SW 1271 (cell line): ENCODE results near the gene PDE3A.

Experiments
- DNase-seq, 2 experiments: peaks; one replicate each; lab custom pipeline; 2025; lab: John Stamatoyannopoulos, UW

Gene PDE3A

GRCh38 chr12:20494851-20495250 is 126.5 kb downstream of the PDE3A start:
- no peak for DNase-seq

GRCh38 chr12:20495997-20496396 is 127.7 kb downstream of the PDE3A start:
- DNase-seq = no peak

GRCh38 chr12:20497707-20498106 is 129.4 kb downstream of the PDE3A start:
- no peak for DNase-seq

DNA sequence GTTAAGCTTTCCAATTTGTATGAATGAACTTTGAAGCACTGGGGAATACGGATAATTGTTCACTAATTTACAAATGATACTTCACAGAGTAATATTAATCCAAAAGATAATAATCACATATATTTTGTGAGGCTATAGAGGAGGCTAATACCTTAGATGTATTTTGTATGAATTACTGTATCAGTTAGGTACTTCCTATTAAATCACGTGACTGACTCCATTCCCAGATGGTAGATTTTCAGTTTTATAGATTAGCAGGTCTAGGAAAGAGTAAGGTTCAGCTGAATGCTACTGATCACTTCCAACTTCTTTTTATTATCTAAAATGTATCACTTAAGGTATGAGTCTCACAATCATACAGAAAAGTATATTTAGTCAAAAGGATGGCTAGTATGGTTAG is 133.6 kb downstream of the PDE3A start:
- DNase-seq = no peak

DNA sequence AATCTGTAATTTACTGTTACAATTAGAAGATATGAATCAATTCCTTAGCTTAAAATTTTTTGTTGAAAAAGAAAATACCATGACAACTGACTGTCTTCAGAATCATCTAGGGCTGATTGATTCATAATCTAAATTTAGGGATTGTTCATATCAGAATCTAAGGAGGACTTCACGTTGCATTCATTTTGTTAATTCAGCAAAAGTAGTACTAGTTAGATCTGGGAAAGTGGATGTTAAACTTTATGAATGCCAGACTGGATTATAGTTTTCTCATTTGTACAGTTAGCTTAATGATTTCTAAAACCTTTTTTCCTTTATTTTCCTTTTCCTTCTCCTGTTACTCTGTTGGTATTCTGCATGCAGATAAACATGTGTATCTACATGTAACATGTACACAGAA is 135.5 kb downstream of the PDE3A start:
- no peak for DNase-seq

GRCh38 chr12:20505056-20505455 is 136.7 kb downstream of the PDE3A start:
- DNase-seq = no peak

DNA sequence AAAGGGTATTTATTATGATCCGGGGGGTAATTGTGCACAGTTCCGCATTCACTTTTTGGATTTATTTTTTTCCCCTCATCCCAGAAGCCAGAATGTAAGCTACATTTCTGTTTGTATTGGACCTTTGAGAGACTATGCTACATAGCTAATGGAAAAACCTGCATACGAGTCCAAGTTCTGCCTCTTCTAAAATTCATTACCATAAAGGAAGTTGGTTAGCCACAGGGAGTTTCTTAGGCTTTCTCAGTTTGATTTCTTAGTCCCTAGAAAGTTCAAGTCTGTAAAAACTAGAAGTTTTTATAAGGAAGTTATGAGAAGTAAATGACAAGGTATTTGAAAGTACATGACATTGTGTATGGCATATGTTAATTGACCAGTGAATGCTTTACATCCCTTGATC is 138.7 kb downstream of the PDE3A start:
- DNase-seq = no peak

GRCh38 chr12:20507711-20508110 is 139.4 kb downstream of the PDE3A start:
- DNase-seq = no peak

DNA sequence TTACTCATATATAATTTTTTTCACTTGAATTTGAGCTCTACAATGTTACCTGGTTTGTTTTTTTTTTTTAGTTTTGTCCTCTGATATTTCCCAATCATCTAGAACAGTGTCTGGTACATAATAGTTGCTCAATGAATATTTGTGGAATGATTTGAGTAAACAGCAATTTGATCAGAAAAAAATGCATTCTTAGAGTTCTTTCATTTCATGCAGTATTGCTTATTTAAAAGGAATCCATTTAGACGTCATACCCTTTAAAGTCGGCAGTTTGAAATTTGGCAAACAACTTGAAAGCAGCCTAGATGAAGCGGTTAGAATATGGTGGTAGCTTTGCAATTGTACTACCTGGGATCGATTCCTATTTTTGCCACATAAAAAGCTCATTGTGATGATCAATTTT is 140.0 kb downstream of the PDE3A start:
- no peak for DNase-seq

- no peak for DNase-seq
These were observed 140.6 kb downstream of the PDE3A start for GRCh38 chr12:20508962-20509361.

DNA sequence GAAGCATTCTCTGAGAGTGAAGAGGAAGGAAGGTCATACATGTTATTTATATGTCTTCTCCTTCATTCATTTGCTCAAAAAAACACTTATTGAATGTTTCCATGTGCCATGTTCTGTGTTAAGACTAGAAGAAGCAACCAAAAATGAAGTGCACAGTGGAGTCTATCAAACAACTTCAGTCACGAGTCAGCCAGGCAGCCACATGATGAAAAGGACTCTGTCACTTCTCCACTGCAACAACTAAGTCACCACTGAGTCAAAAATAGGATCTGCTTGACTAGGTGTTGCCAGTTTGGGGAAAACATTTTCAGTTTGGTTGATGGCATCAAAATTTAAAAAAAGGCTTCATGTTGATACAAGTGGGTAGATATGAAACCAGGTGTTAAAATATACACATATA is 142.5 kb downstream of the PDE3A start:
- DNase-seq = no peak

DNA sequence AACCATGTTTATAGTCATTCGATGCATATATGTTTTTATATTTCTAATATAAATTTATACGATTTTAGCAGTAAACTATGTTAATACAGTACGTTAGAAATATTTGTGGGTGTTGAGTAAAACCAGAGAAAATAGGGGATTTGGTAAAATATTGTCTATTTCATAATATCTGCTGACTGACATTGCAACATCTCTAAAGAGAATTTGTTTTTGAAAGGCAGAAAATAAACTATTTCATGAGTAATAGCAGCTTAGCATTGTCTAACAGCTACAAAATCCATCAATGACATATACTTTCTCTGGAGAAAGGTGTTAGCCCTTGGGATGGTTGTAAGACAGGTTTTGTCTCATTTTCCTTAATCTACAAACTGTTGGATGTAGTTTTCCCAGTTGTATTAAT is 144.9 kb downstream of the PDE3A start:
- DNase-seq = no peak

GRCh38 chr12:20514598-20514997 is 146.3 kb downstream of the PDE3A start:
- no peak for DNase-seq

- DNase-seq = no peak
These were observed 152.2 kb downstream of the PDE3A start for GRCh38 chr12:20520532-20520931.

DNA sequence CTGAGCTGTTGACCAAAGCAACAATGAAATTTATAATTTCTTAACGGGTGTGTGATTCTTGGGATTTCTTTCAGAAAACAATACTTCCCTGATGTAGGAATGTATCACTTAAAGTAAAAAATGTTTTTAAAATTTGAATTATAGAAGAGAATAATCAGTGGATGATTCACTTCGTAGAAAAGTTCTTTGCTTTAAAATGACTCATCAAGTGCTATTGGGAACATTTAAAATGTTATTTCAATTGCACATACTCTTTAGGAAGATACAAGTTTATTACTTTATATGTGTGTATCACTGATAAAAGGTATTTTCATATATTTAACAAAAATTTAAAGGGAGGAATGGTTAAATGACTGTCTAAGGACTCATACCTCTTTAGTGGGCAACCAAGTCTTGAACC is 155.3 kb downstream of the PDE3A start:
- no peak for DNase-seq

GRCh38 chr12:20524113-20524512 is 155.8 kb downstream of the PDE3A start:
- no peak for DNase-seq

DNA sequence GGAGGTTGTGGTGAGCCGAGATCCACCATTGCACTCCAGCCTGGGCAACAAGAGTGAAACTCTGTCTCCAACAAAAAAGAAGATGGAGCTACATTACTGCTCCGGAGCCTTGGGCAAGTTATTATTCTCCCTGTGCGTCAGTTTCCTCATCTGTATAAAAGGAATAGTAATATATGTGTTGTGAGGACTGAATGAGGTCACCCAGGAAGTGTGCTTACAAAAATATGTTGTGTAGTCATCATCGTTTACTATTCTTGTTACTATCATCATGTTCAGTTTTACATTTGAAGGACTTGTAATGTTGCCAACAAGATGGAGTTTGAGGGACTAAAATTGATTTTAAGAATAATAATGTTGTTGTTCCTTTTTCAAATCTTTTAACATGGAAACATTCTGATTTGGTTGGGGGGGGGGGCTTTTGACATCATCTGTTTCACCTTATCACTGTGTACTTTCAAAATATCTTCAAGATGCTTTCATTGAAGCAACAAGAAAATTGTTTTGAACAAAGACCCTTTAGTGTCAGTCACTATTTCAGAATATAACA is 156.8 kb downstream of the PDE3A start:
- no peak for DNase-seq

DNA sequence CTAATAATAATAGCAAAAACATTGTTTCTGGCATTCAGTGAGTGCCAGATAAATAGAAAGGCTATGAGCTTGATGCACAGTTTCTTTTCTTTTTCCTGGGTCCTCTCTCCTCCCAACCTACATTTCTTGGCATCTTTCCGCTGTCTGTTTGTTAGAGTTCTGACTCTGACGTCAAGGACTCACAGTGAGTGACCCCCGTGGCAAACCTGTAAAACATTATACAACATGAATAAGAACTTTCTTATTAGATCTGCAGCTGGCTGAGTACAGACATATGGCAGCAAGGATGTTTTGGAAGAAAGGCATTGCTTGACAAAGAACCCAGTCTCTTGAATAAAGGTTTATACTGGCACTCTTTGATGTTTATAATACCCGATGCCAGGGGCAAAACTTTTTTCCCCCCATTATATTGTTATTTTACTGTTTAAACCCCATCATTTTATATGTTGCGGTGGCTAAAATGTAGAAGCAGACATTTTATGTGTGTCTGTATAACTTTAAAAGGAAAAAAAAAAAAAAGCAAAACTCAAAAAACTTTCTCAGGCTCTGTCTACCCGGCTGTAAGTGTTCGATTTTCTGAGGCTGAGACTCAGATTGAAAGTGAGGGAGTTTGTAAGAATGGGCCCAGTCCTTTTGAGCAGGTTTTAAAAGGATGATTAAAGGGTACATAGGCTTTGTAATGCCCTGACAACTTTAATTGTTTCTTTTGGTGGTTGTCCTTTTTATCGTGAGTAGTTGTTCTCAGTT is 159.3 kb downstream of the PDE3A start:
- DNase-seq = no peak

- DNase-seq = no peak
These were observed 159.9 kb downstream of the PDE3A start for GRCh38 chr12:20528208-20528607.

- no peak for DNase-seq
These were observed 177.9 kb downstream of the PDE3A start for GRCh38 chr12:20546267-20546666.

GRCh38 chr12:20547816-20548575 is 179.7 kb downstream of the PDE3A start:
- DNase-seq = no peak

DNA sequence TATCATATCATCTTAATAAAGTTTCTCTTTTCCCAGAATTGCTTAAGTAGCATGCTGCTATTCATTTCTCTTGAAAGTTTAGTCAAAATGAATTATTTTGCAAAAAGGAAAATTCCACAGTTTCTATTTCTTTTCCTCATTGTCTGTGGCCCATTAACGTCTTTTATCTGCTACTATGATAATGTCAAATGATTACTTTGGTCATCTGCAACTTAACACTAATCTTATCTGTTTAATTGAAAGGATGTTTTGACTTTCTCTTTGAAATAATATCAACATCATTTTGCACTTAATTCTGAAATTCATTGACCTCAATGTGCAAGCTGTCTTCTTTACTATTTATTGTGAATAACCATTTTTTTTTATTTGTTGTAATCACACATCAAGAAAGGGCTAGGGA is 180.3 kb downstream of the PDE3A start:
- DNase-seq = no peak

DNA sequence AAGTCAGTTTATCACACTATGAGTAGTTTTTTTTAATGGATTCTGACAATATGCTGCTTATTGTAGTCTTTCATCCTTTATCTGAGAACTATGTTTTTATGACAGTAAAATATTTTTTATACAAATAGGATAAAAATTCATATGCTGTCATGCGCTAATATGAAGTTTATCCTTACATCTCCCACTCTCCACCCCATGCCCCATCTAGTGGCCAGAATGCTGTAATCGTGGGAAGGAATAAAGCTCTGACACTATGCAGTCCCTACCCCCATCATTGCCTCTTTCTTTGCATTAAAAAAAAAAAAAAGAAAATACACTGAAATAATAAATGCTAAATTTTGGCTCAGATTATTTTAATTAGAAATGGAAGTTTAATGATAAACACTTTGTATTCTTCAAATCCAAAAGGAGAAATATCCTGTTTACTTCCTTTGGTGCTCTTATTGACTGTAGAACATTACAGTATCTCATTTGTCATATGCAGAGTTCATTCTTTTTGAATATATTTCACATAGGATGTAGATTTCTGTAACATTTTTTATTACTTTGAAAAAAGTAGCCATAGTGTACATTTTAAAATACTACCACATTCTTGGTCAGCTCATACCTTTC is 180.9 kb downstream of the PDE3A start:
- DNase-seq = peak in 1 of 2 experiments; percentile 17
